ENCODE results near the gene TRAF4. TPM values are rescaled to one million over a fixed set of nuclear protein-coding genes. Genes with fewer than 3 reads are reported as not detected.

TRAF4 gene
- total RNA-seq, 1 experiment from 2014 or later: 227 TPM

- Histone ChIP-seq H3T11ph (ENCODE audit: low read length) (no peak overlapping the region), H4K20me1 (ENCODE audit: control insufficient read depth, insufficient read depth, insufficient read length) (no peaks in the 10 kb centered on the region), H2BK120ac (ENCODE audit: low read depth, low read length, poor library complexity, severe bottlenecking) (no peak overlapping the region), H3K18ac (ENCODE audit: insufficient read length, low read depth, low read length) (no peak overlapping the region), H4K91ac (ENCODE audit: insufficient read length, low read depth, low read length) (no peak overlapping the region), H3K79me2 (ENCODE audit: insufficient read depth, low read length) (no peaks in the 10 kb centered on the region), H2AK5ac (ENCODE audit: insufficient read length, low read length) (no peak overlapping the region), H2BK15ac (ENCODE audit: low read depth, low read length) (no peak overlapping the region), H3K4ac (ENCODE audit: low read depth, low read length) (no peak overlapping the region), H3K27me3 (ENCODE audit: insufficient read depth, low read length) (no peaks in the 10 kb centered on the region), H2BK12ac (ENCODE audit: insufficient read length, low read depth, low read length) (no peak overlapping the region), H3K23me2 (ENCODE audit: insufficient read length, low read depth, low read length, poor library complexity, severe bottlenecking) (no peaks in the 10 kb centered on the region), H2BK5ac (ENCODE audit: insufficient read length, low read length) (no peak overlapping the region), H4K8ac (replicated peaks; ENCODE audit: insufficient read length, low read depth, low read length) (no peak overlapping the region), H3K79me1 (ENCODE audit: insufficient read depth, low read depth, low read length, poor library complexity, severe bottlenecking) (no peaks in the 10 kb centered on the region), H3K27ac (ENCODE audit: insufficient read length, low read depth, low read length) (no peak overlapping the region), H3K4me1 (ENCODE audit: insufficient read depth, low read length) (no peaks in the 10 kb centered on the region), H3K9me3 (ENCODE audit: control insufficient read depth, low read depth, low read length) (no peaks in the 10 kb centered on the region), H2BK20ac (ENCODE audit: low read depth, low read length, poor library complexity, severe bottlenecking) (no peak overlapping the region), H3K23ac (ENCODE audit: insufficient read length, low read depth, low read length) (no peak overlapping the region), H4K5ac (ENCODE audit: insufficient read length, low read depth, low read length) (no peak overlapping the region), H2AFZ (ENCODE audit: low read length) (no peak overlapping the region), H3K9ac (ENCODE audit: extremely low read depth, insufficient read length, low read length) (no peak overlapping the region), H3K56ac (ENCODE audit: insufficient read length, low read depth, low read length) (no peak overlapping the region), H3K4me2 (ENCODE audit: insufficient read depth, insufficient read length, low read length) (no peak overlapping the region), H3K14ac (ENCODE audit: insufficient read depth, low read length) (no peak overlapping the region)
- no peak for TF ChIP-seq CTCF (conservative IDR thresholded peaks at IDR 0.05)
- Mint-ChIP-seq H3K9me3 (no peaks in the 10 kb centered on the region), H3K27me3 (ENCODE audit: low read depth) (no peaks in the 10 kb centered on the region), H3K4me1 (peaks cover 10% of the 10 kb centered on the region in 2 experiments), H3K27ac (peak overlapping the region in 1 of 3 experiments; percentile 62; a peak in 1 of 7 replicates), H3K36me3 (ENCODE audit: insufficient read depth in 1 of 3, low read depth in 3 of 3) (peaks cover 50 to 98% (median 95%) of the 10 kb centered on the region in 3 experiments; a peak in 6 of 7 replicates), H3K4me3 (no peak overlapping the region)
- WGBS (ENCODE audit: extremely low coverage, insufficient read length, low lambda C conversion rate): no CpG with 5 or more reads among the region's 6 CpGs
- DNase-seq: no peak
Measured at GRCh38 chr17:28698253-28698941, 45.4 kb upstream of the TRAF4 start.
